DOHH2 (cell line): ENCODE measurements around the gene GMEB2.

Source experiments
- H3F3A ChIP-seq: fragments of 200-600 bp; sonication (generic), shearing (Covaris generic); 2 replicates; pipeline ENCODE4 v1.6.0; 2016; ENCODE audit warnings: antibody characterized with exemption, mild to moderate bottlenecking; ENCODE audit not compliant: control insufficient read depth, insufficient read depth
- H3K27ac ChIP-seq: fragments of 200-600 bp; sonication (generic); 2 replicates; pipeline ENCODE4 v1.5.1; 2014; ENCODE audit warnings: low read depth, mild to moderate bottlenecking, low read length, moderate library complexity
- H3K27me3 ChIP-seq: fragments of 200-600 bp; sonication (generic); 2 replicates; pipeline ENCODE4 v1.6.1; 2014; ENCODE audit warnings: mild to moderate bottlenecking, low read length, mixed read lengths; ENCODE audit not compliant: control insufficient read depth
- H3K36me3 ChIP-seq: fragments of 200-600 bp; sonication (generic); 2 replicates; pipeline ENCODE4 v1.6.1; 2014; ENCODE audit warnings: mild to moderate bottlenecking, low read length, moderate library complexity, mixed read lengths; ENCODE audit not compliant: control insufficient read depth
- H3K4me1 ChIP-seq: fragments of 200-600 bp; sonication (generic); 2 replicates; pipeline ENCODE4 v1.6.1; 2014; ENCODE audit warnings: mild to moderate bottlenecking, low read length, mixed read lengths; ENCODE audit not compliant: control insufficient read depth
- H3K4me2 ChIP-seq: fragments of 200-600 bp; sonication (generic); 2 replicates; pipeline ENCODE4 v1.6.0; 2014; ENCODE audit warnings: mild to moderate bottlenecking, low read length, moderate library complexity
- H3K4me3 ChIP-seq: fragments of 200-600 bp; sonication (generic); 2 replicates; pipeline ENCODE4 v1.5.1; 2014; ENCODE audit warnings: mild to moderate bottlenecking, low read length, mixed read lengths
- H3K79me2 ChIP-seq: fragments of 200-600 bp; sonication (generic); 2 replicates; pipeline ENCODE4 v1.6.1; 2014; ENCODE audit warnings: mild to moderate bottlenecking, low read length, mixed read lengths; ENCODE audit not compliant: control insufficient read depth
- H3K9me2 ChIP-seq: fragments of 200-600 bp; sonication (generic); replicated peaks from 2 replicates; pipeline ENCODE4 v1.6.1; 2014; ENCODE audit warnings: mild to moderate bottlenecking, low read length, mixed read lengths; ENCODE audit not compliant: control insufficient read depth
- H3K9me3 ChIP-seq: fragments of 200-600 bp; sonication (generic); 2 replicates; pipeline ENCODE4 v1.6.1; 2014; ENCODE audit warnings: antibody characterized with exemption, low read length, mixed read lengths; ENCODE audit not compliant: control insufficient read depth, insufficient read depth
- H4K20me1 ChIP-seq: fragments of 200-600 bp; sonication (generic); 2 replicates; pipeline ENCODE4 v1.6.0; 2014; ENCODE audit warnings: low read depth, mild to moderate bottlenecking, antibody characterized with exemption, low read length, moderate library complexity; ENCODE audit not compliant: control insufficient read depth, insufficient read depth
- CTCF ChIP-seq: fragments of 200-600 bp; sonication (generic); IDR thresholded peaks from one replicate; pipeline ENCODE4 v1.5.1; 2014; ENCODE audit warnings: antibody characterized with exemption, mild to moderate bottlenecking, low read depth, low read length; ENCODE audit not compliant: poor library complexity, severe bottlenecking
- EZH2phosphoT487 ChIP-seq: fragments of 200-600 bp; sonication (generic); IDR thresholded peaks from 2 replicates; pipeline ENCODE4 v1.6.1; 2017; ENCODE audit warnings: borderline replicate concordance, mild to moderate bottlenecking, antibody characterized with exemption, low read length, moderate library complexity, mixed read lengths

Gene GMEB2

DNA sequence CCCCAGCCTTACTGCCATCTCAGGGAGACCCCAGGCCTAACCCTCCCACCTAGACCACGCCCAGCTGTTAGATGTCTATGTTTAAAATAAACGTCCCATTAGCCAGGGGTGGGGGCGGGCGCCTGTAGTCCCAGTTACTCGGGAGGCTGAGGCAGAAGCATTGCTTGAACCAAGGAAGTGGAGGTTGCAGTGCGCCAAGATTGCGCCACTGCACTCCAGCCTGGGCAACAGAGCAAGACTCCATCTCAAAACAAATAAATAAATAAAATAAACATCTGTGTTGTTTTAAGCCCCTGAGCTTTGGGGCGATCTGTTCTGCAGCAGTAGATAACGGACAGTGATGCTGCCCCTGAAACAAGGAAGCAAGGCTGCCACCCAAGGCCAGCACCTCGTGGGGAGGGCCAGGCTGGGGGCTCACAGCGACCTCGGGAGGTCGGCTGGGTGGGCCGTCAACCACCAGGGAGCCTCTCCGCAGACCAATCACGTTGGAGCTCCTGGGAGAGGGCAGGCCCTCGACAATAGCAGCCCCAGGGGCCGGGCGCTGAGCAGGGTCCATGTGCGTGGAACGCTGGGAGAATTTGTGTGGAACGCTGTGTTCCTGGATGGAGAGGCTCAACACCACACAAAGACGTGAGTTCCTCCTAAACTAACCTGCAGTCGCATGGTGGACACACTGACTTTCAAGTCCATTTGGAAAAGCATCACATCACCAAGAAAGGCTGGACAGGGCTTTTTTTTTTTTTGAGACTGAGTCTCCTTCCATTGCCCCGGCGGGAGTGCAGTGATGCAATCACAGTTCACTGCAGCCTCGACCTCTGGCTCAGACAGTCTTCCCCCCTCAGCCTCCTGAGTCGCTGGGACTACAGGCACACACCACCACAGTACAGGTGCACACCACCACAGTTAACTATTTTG lies 51.8 kb downstream of the GMEB2 start:
- peaks cover 15% of the 10 kb centered on the region for H3K27me3 ChIP-seq
- H4K20me1 ChIP-seq = no peaks in the 10 kb centered on the region
- TF ChIP-seq EZH2phosphoT487 = no peak
- no peak for TF ChIP-seq CTCF
- H3K27ac ChIP-seq = no peak overlapping the region
- peaks cover 7% of the 10 kb centered on the region for H3K4me1 ChIP-seq
- no peaks in the 10 kb centered on the region for H3F3A ChIP-seq
- H3K9me3 ChIP-seq = no peaks in the 10 kb centered on the region
- H3K36me3 ChIP-seq = no peaks in the 10 kb centered on the region
- H3K4me3 ChIP-seq = no peak overlapping the region
- no peaks in the 10 kb centered on the region for H3K9me2 ChIP-seq
- H3K4me2 ChIP-seq = peak overlapping the region; percentile 82; the same call in 1 of the 2 replicates
- H3K79me2 ChIP-seq = no peaks in the 10 kb centered on the region

DNA sequence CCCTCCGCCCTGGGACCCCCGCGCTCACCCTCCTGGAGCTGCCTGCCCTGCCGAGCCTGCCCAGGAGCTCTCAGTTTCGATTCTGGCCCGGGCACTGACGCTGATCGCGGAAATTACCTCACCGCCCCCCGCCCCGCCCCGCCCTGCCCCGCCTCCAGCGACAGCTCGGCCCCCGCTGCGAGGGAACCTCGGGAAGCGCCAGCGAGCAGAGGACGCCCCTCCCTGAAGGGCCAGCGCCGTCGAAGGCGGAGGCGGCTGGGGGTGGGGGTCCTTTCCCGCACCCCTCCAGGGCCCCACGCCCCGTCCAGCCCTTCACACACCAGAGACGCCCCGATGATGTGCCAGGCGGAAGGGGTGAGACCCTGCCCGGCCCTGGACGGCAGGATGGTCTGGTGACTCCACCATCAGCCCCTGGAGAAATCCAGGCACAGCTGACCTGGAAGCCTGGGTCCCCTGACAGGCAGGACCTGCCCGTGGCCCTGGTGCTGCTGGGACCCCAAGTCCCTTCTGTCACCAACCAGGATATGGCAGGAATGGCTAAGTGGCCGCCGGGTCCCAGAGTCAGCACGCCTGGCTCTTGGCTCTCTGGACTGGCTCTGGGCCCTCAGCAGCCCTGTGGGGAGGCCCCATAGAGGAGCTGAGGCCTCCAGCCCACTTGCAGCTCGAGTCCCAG lies 52.6 kb downstream of the GMEB2 start, which contains the start of gene HELZ2:
Gene HELZ2 (minus strand): TSS at position 84 of the 673 bp plus-strand sequence. CDS start 1,854 bp downstream, outside the sequence.
- H3K36me3 ChIP-seq = no peaks in the 10 kb centered on the region
- no peaks in the 10 kb centered on the region for H3K9me2 ChIP-seq
- H4K20me1 ChIP-seq = no peaks in the 10 kb centered on the region
- H3K4me1 ChIP-seq = peaks cover 7% of the 10 kb centered on the region
- H3K79me2 ChIP-seq = no peaks in the 10 kb centered on the region
- H3K27ac ChIP-seq = no peak within 1 kb of the TSS
- peak within 1 kb of the TSS; percentile 82 for H3K4me2 ChIP-seq
- no peaks in the 10 kb centered on the region for H3F3A ChIP-seq
- no peak for TF ChIP-seq EZH2phosphoT487
- TF ChIP-seq CTCF = no peak
- H3K9me3 ChIP-seq = no peaks in the 10 kb centered on the region
- H3K4me3 ChIP-seq = peak within 1 kb of the TSS; percentile 67
- H3K27me3 ChIP-seq = peaks cover 13% of the 10 kb centered on the region

GRCh38 chr20:63573647-63574131 lies 53.2 kb downstream of the GMEB2 start:
- H3K4me2 ChIP-seq = peak overlapping the region; percentile 72
- peak overlapping the region; percentile 67 for H3K4me3 ChIP-seq
- H3K36me3 ChIP-seq = no peaks in the 10 kb centered on the region
- no peaks in the 10 kb centered on the region for H4K20me1 ChIP-seq
- peaks cover 7% of the 10 kb centered on the region for H3K4me1 ChIP-seq
- H3K27me3 ChIP-seq = peaks cover 19% of the 10 kb centered on the region
- H3K79me2 ChIP-seq = no peaks in the 10 kb centered on the region
- H3F3A ChIP-seq = no peaks in the 10 kb centered on the region
- no peak overlapping the region for H3K27ac ChIP-seq
- TF ChIP-seq EZH2phosphoT487 (no peak), CTCF (no peak)
- no peaks in the 10 kb centered on the region for H3K9me2 ChIP-seq
- no peaks in the 10 kb centered on the region for H3K9me3 ChIP-seq
